ENCODE data around the gene CA11. TPM values are rescaled to one million over a fixed set of nuclear protein-coding genes. Genes with fewer than 3 reads are reported as not detected.

CA11 gene
- total RNA-seq, 1 donor from 2014 or later: 6.3 TPM

GRCh38 chr19:48646722-48647216 lies 782 bp upstream of the CA11 start:
- DNase-seq (no peak), ATAC-seq (no peak)
- intact Hi-C loops (cut with micrococcal nuclease): no loop called here

DNA sequence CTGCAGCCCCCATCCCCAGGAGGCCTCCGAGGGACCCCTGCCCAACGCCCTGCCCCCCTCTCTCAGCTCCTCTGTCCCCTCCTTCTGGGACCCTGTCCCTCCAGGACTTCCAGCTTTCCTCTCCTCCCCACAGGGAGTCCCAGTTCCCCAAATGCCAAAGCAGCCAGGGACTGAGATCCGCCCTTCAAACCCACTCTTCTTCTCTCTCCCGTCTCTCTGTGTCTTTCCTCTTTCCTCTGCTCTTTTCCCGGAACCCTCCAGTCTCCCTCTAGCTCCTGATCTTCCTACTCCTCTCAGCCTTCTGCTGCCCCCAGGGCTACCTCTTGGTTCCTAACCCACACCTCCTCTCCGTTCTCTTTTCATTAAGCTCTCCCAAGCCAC lies 377 bp downstream of the CA11 start:
- DNase-seq: no peak
- peak; percentile 17 for ATAC-seq
- intact Hi-C loops (cut with micrococcal nuclease): no loop called here

DNA sequence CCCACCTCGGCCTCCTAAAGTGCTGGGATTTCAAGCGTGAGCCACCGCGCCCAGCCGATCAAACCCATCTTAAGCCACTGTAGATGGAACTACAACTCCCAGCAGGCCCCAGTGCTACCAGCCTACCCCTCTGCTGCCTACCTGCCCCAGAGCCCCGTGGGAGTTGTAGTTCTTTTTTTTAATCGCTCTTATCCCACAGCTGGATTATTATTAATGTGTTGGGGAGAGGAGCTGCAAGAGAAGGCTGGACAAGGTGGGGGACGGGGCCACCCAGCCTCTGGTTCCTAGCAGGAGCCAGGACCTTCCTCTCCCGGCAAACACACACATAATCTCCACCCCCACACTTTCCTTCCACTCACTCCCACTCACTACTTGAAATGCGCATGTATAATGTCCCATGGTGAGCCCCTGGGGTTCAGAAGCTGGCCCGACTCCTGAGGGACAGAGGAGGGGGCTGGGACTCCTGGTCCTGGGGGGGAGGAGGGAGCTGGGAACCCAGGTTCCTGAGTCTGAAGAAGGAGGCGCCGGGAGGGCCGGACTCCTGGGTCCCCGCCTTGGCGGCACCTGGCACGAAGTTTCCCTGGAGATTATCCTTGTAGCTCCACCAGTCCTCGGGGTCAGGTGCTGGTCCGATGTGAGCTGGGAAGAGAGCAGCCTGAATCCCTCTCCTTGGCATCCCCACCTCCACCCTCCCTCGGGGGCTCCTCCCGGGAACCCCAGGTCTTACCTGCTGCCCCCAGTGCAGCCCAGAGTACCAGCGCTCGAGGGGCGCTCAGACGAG lies 958 bp downstream of the CA11 start:
- ATAC-seq: peak; percentile 73
- intact Hi-C loops (cut with micrococcal nuclease): no loop called here
- DNase-seq: peak; percentile 77

GRCh38 chr19:48644355-48644754 lies 1.6 kb downstream of the CA11 start:
- DNase-seq (no peak), ATAC-seq (no peak)
- intact Hi-C loops (cut with micrococcal nuclease): no loop called here

- DNase-seq: no peak
- no peak for ATAC-seq
- intact Hi-C loops (cut with micrococcal nuclease): no loop called here
Measured at GRCh38 chr19:48642862-48643261, 3.1 kb downstream of the CA11 start.

DNA sequence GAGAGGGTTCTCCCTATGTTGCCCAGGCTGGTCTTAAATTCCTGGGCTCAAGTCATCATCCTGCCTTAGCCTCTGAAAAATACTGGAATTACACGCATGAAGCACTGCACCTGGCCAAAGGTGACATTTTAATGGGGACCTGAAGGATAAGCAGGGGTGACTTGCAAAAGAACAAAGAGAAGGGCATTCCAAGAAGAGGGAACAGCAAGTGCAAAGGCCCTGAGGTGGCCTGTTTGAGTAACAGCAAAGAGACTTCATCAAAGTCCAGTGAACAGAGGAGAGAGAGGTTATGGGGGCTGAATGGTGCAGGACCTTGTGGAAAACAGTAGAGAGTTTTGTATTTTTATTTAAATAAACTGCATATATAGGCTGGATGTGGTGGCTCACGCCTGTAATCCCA lies 4.1 kb downstream of the CA11 start:
- intact Hi-C loops (cut with micrococcal nuclease): no loop called here
- ATAC-seq (no peak), DNase-seq (no peak)

DNA sequence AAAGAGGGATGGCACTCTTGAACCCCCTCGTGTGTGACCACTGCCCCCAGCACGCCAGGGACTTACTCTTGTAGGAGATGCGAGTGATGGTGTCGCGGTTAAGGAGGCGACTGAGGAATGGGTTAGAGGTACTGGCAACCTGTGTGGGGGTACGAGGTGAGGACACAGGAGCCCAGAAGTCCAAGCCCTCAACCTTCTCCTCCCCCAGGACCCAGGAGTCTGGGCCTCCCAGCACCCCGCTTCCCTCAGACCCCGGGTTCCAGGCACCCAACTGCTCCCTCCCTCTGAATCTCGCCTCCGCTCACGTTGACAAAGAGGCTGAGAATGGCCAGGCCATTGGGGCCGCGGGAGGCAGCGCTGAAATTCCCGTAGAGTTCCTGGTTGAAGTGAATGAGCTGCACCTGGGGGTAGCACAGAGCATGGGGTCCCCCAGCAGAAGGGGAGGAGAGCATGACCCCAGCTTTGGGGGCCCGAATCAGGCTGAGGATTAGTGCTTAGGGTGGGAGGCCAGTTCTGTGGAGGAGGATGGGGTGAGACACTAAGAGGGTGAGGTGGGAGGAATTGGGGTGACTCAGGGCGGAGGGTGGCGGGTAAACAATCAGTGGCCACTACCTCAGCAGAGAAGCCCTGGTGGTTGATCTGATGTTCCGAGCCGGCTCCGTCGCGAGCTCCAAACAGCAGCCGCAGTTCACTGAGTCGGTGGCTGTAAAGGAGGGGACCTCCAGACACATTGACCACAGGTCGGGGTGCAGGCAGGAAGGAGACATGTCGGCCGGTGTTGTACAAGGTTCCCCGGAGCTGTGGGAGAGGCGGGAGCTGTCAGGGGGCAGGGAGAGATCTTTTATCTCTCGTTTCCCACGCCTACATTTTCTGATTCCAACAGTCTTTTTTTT lies 6.3 kb downstream of the CA11 start:
- no peak for ATAC-seq
- intact Hi-C loops (cut with micrococcal nuclease): no loop called here
- DNase-seq: peak; percentile 33

- DNase-seq (peak; percentile 40), ATAC-seq (no peak)
- intact Hi-C loops (cut with micrococcal nuclease): no loop called here
Measured at GRCh38 chr19:48638831-48639381, 7.1 kb downstream of the CA11 start.

GRCh38 chr19:48637948-48638830 lies 7.8 kb downstream of the CA11 start:
- peak; percentile 83 for DNase-seq
- peak; percentile 35 for ATAC-seq
- intact Hi-C loops (cut with micrococcal nuclease): no loop called here

GRCh38 chr19:48637449-48637947 lies 8.5 kb downstream of the CA11 start:
- peak; percentile 99 for DNase-seq
- ATAC-seq: peak; percentile 77
- intact Hi-C loops (cut with micrococcal nuclease): no loop called here

- DNase-seq (peak; percentile 78), ATAC-seq (peak; percentile 10)
- intact Hi-C loops (cut with micrococcal nuclease): no loop called here
Measured at GRCh38 chr19:48636859-48637448, 9.0 kb downstream of the CA11 start, which contains the start of gene DBP. DBP (minus strand) TSS chr19:48637379; CDS start chr19:48636994, 385 bp downstream.

DNA sequence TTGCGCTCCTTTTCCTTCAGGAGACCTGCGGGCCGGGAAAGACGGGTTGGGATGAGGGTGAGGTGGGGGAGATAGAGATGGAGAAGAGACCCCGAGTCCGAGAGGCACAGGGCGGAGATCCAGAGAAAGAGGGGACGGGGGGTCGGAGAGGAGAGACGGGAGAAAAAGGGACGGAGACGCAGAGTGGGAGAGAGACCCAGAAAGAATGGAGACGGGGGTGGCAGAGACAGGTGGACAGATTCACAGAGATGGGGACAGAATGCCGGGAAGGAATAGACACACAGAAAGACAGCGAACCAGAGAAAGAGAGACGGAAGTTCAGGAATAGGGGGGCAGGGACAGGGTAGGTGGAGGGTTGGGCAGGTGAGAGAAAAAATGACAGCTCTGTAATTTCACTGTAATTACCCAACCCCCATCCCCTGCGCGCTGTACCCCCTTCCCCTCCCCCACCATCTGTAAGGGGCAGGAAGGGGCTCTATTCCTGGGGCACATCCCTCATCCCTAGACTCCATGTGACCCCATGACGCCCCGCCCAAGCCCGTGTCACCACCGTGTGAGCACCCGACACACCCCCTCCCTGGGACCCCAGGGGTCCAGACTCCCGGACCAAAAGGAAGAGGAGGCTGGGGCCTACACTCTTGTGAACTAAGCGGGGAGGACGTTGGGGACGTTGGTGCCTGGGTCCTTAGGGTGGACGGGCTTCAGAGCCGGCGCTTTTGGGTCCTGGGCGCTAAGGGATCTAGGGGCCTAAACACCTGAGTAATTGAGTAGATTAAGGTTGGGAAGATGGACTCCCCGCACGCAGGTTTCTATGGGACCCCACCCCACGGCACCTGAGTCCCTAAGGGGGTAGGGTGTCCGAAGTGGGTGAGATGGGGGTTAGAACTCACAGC lies 9.8 kb downstream of the CA11 start:
- DNase-seq: peak; percentile 69
- peak; percentile 0 for ATAC-seq
- intact Hi-C loops (cut with micrococcal nuclease): no loop called here

GRCh38 chr19:48635263-48635965 lies 10.6 kb downstream of the CA11 start:
- intact Hi-C loops (cut with micrococcal nuclease): no loop called here
- DNase-seq: peak; percentile 85
- peak; percentile 54 for ATAC-seq

DNA sequence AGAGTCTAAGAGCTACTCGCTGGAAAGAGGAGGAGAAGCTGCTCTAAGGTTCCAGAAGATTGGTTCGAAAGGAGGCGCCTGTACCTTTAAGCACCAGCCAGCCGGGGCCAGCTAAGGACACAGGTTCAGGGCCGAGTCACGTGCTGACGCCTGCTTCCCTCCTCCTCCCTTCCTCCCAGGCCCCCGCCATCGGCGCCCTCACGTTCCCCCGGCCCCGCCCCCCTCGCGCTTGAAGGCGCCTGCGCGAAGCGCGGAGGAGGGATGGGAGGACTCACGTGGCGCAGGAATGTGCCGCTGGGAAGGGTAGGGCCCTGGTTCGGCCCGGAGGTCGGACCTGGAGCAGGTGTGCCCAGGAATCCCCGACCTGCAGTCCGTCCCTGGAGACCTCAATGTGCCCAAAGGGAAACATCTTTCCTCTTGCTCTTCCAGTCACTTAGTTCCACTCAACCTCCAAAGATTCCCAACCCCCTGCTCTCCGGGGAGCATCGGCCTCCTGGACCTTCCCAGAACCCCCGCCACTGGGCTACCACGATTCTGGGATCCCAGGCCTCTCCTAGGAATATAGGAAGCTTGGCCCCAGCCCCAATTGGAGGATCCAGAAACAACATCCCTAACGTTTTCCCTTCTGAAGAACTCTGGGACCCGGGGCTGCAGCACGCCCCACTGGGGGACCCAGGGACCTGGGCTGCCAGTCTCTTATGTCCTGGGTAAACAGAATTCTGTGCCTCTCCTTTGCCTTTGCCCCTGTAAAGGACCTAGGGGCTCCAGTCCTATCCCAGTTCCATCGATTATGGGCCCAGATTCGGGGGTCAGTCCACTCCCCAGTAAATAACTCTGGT lies 11.3 kb downstream of the CA11 start:
- intact Hi-C loops (cut with micrococcal nuclease): no loop called here
- DNase-seq (peak; percentile 98), ATAC-seq (peak; percentile 53)

- DNase-seq (no peak), ATAC-seq (no peak)
- intact Hi-C loops (cut with micrococcal nuclease): no loop called here
Measured at GRCh38 chr19:48634036-48634342, 12.0 kb downstream of the CA11 start.

Measured in left ventricle myocardium superior (tissue), 1 donor.